HUES6 (cell line): ENCODE measurements around the gene BAHCC1.

Experiments
- H3K27ac ChIP-seq: 2 replicates; pipeline ENCODE4 v1.7.0; 2013; ENCODE audit warnings: low read depth, mild to moderate bottlenecking, low read length, inconsistent platforms
- H3K27me3 ChIP-seq: 2 replicates; pipeline ENCODE4 v1.6.1; 2013; ENCODE audit warnings: low read length; ENCODE audit not compliant: control insufficient read depth, insufficient read depth
- H3K36me3 ChIP-seq: 2 replicates; pipeline ENCODE4 v1.6.1; 2013; ENCODE audit warnings: low read length; ENCODE audit not compliant: control insufficient read depth, insufficient read depth
- H3K4me1 ChIP-seq: 2 replicates; pipeline ENCODE4 v1.6.1; 2013; ENCODE audit warnings: low read length; ENCODE audit not compliant: control insufficient read depth, insufficient read depth
- H3K4me3 ChIP-seq: 2 replicates; pipeline ENCODE4 v1.5.1; 2013; ENCODE audit warnings: low read depth, low read length
- H3K9ac ChIP-seq: one replicate; pipeline ENCODE4 v1.6.1; 2013; ENCODE audit warnings: mild to moderate bottlenecking, low read length
- H3K9me3 ChIP-seq: 2 replicates; pipeline ENCODE4 v1.6.1; 2013; ENCODE audit warnings: low read depth, low read length; ENCODE audit not compliant: control insufficient read depth, insufficient read depth

Gene BAHCC1

GRCh38 chr17:81444610-81445339 is 49.5 kb downstream of the BAHCC1 start:
- peaks cover 9% of the 10 kb centered on the region; the same call in 1 of the 2 replicates for H3K4me1 ChIP-seq
- H3K27me3 ChIP-seq = no peaks in the 10 kb centered on the region
- H3K36me3 ChIP-seq = no peaks in the 10 kb centered on the region
- no peaks in the 10 kb centered on the region for H3K9me3 ChIP-seq
- no peak overlapping the region for H3K4me3 ChIP-seq
- no peak overlapping the region for H3K9ac ChIP-seq
- H3K27ac ChIP-seq = no peak overlapping the region

DNA sequence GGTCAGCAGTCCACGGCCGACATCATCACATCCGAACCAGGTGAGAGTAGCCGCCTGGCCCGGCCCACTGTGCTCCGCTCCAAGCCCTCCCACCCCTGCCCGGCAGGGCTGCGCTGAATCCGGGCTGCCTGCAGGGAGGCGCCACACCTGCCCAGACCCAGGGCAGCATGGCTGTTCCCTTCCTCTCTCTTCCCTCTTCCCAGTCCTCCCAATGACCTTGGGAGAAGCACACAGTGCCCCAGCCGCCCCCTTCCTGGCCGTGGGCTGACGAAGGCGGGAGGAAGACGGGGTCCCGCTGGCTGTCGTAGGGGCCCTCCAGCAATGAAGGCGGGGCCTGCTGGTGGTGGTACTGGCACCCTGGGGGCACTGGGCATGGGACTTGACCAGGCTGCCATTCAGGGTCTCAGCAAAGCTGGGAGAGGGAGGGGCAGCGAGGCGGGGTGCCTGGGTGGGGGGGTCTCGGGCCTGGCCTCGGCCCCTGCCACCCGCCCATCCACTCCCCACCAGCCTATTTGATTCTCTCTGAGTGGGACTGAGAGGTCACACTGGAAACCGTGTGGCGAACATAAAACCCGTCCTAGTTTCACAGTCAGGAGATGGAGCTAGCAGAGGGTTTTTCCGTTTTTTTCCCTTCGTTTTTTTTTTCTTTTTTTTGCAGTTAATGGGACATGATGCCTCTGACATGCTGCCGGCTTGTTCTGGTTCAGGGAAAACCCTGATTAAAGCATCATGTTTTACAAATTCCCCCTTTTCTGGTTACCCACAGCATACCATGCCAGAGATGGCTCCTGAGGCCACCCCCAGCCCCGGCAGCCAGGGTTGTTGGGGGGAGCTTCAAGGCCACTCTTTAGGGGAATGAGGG is 50.6 kb downstream of the BAHCC1 start:
- Histone ChIP-seq H3K9me3 (no peaks in the 10 kb centered on the region), H3K27me3 (no peaks in the 10 kb centered on the region), H3K4me1 (no peaks in the 10 kb centered on the region), H3K4me3 (no peak overlapping the region), H3K27ac (no peak overlapping the region), H3K9ac (no peak overlapping the region), H3K36me3 (no peaks in the 10 kb centered on the region)

DNA sequence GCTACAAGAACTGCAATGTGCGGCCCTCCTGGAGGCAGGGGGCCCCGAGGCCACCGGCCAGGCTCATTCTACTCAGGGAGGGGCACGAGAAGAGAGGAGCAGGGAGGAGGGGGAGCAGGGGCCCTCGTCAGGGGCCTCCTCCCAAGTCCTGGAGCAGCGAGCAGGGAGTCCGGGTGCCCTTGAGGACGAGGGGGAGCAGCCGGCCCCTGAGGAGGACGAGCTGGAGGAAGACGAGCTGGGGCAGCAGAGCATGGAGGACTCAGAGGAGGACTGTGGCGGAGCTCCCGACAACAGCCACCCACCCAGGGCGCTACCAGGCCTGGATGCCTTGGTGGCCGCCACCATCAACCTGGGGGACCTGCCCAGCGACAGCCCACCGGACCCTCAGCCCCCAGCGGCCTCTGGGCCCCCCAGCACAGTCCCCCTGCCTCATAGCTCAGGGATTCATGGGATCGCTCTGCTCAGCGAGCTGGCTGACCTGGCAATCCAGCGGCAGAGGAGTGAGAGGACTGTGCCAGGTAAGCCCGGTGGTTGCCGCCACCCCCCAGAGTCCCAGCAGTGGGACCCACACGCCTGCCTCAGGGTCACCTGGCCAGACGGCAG is 52.2 kb downstream of the BAHCC1 start:
- H3K9ac ChIP-seq = no peak overlapping the region
- H3K4me1 ChIP-seq = no peaks in the 10 kb centered on the region
- H3K27me3 ChIP-seq = no peaks in the 10 kb centered on the region
- no peaks in the 10 kb centered on the region for H3K9me3 ChIP-seq
- no peak overlapping the region for H3K27ac ChIP-seq
- no peak overlapping the region for H3K4me3 ChIP-seq
- no peaks in the 10 kb centered on the region for H3K36me3 ChIP-seq

DNA sequence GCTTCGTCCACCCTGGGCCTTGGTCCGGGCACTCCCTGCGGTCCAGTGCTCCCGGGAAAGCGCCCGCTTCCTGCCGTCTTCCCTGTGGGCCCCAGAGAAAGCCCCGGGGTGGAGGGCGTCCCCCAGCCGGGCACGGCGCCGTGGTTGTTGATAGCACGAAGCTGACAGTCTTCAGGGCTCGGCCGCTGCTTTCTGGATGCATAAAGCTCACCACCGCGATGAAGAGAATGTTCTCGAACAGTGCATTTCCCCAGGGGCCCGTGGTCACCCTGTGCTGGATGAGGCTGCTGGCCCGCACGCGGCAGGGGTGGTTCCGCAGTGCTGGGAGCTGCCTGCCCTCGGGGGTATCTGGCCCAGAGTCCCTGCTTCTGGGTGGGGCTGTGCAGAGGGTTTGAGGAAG is 53.2 kb downstream of the BAHCC1 start:
- Histone ChIP-seq H3K27ac (no peak overlapping the region), H3K9ac (no peak overlapping the region), H3K4me3 (no peak overlapping the region), H3K9me3 (no peaks in the 10 kb centered on the region), H3K4me1 (no peaks in the 10 kb centered on the region), H3K27me3 (no peaks in the 10 kb centered on the region), H3K36me3 (no peaks in the 10 kb centered on the region)

- H3K27me3 ChIP-seq = no peaks in the 10 kb centered on the region
Measured at GRCh38 chr17:81448950-81449349, 53.7 kb downstream of the BAHCC1 start.

DNA sequence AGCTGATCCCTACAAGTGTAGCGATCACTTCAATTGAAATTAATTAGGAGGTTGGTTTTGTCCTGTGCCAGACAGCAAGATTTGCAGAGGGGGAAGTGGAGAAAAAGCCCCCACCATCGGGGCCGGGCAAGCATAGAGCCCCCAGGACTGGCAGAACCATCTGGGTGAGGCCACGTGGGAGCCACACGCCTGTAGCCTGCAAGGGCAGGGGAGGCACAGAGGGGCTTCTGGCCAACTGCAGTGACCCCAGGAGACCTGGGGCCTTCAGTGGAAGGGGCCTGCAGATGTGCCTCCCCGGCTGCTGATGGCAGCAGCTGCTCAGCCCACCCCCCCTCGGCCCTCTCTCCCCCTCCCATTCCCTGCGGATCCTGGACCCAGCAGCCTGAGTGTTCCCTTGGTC is 54.1 kb downstream of the BAHCC1 start:
- no peaks in the 10 kb centered on the region for H3K27me3 ChIP-seq
- H3K9ac ChIP-seq = no peak overlapping the region
- H3K27ac ChIP-seq = no peak overlapping the region
- H3K9me3 ChIP-seq = no peaks in the 10 kb centered on the region
- no peaks in the 10 kb centered on the region for H3K4me1 ChIP-seq
- H3K4me3 ChIP-seq = no peak overlapping the region
- no peaks in the 10 kb centered on the region for H3K36me3 ChIP-seq

More at GRCh38 chr17:81448950-81449349, 53.7 kb downstream of the BAHCC1 start:
- Histone ChIP-seq H3K9ac (no peak overlapping the region), H3K4me3 (no peak overlapping the region), H3K4me1 (no peaks in the 10 kb centered on the region), H3K36me3 (no peaks in the 10 kb centered on the region), H3K27ac (no peak overlapping the region), H3K9me3 (no peaks in the 10 kb centered on the region)

DNA sequence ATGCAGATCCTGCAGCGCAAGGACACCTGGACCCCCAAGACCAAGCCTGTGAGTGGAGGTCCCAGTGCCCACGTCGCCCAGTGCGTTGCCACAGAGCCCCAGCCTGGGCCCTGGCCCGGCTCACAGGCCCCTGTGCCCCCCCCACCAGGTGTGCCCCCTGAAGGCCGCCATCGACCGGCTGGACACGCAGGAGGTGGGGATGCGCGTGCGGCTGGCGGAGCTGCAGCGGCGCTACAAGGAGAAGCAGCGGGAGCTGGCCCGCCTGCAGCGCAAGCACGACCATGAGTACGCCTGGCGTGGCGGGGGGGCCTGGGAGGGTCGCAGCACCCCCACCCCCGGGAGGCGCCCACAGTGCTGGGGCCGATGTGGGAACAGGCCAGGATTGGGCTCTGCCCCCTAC is 56.6 kb downstream of the BAHCC1 start:
- peaks cover 9% of the 10 kb centered on the region for H3K4me1 ChIP-seq
- H3K27ac ChIP-seq = no peak overlapping the region
- no peaks in the 10 kb centered on the region for H3K9me3 ChIP-seq
- no peak overlapping the region for H3K9ac ChIP-seq
- H3K27me3 ChIP-seq = no peaks in the 10 kb centered on the region
- no peak overlapping the region for H3K4me3 ChIP-seq
- H3K36me3 ChIP-seq = no peaks in the 10 kb centered on the region

GRCh38 chr17:81452551-81452950 is 57.3 kb downstream of the BAHCC1 start:
- Histone ChIP-seq H3K27me3 (no peaks in the 10 kb centered on the region), H3K4me3 (no peak overlapping the region), H3K4me1 (peaks cover 10% of the 10 kb centered on the region), H3K36me3 (no peaks in the 10 kb centered on the region), H3K9ac (no peak overlapping the region), H3K27ac (no peak overlapping the region), H3K9me3 (no peaks in the 10 kb centered on the region)

- Histone ChIP-seq H3K9me3 (no peaks in the 10 kb centered on the region), H3K4me3 (no peak overlapping the region), H3K9ac (no peak overlapping the region), H3K4me1 (peaks cover 10% of the 10 kb centered on the region), H3K27ac (no peak overlapping the region), H3K27me3 (no peaks in the 10 kb centered on the region), H3K36me3 (no peaks in the 10 kb centered on the region)
Measured at GRCh38 chr17:81453076-81453475, 57.8 kb downstream of the BAHCC1 start.

DNA sequence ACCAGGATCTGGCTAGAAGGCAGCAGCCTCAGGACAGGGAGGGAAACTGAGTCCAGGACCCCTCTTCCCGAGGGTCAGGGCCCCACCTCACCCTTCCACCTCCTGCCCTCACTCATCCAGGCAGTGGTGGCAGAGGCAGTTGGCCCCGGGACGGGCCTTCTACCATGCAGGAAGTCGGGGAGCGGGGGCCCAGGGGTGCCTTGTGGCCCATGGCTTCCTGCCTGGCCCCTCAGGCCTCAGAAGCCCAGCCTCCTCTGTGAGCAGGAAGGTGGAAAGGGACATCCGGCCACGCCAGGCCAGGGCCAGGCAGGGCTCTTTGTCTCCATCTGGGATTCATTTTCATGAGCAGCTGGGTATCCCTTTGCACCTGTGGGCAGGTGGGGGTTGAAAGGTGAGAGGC is 58.5 kb downstream of the BAHCC1 start:
- H3K27ac ChIP-seq = no peak overlapping the region
- peaks cover 10% of the 10 kb centered on the region for H3K4me1 ChIP-seq
- no peaks in the 10 kb centered on the region for H3K9me3 ChIP-seq
- H3K4me3 ChIP-seq = no peak overlapping the region
- no peaks in the 10 kb centered on the region for H3K36me3 ChIP-seq
- no peaks in the 10 kb centered on the region for H3K27me3 ChIP-seq
- H3K9ac ChIP-seq = no peak overlapping the region

DNA sequence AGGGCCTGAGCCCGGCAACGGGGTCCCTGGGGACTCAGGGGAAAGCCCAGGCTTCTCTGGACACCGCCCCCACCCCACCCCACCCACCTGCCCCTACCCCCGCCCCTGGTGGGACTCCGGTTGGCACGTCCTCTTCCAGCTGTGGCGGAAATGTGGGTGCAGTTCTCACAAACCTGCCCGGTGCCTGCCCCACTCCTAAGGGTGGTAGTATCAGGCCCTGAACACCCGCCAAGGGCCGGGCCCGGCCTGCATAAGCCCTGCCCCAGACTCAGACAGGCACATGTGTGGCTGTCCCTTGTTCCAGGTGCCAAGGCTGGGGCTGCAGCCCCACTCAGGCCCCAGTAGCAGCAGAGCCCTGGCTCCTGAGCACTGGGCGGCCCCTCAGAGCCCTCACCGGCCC is 59.2 kb downstream of the BAHCC1 start:
- Histone ChIP-seq H3K9ac (no peak overlapping the region), H3K36me3 (no peaks in the 10 kb centered on the region), H3K27me3 (no peaks in the 10 kb centered on the region), H3K4me3 (no peak overlapping the region), H3K27ac (no peak overlapping the region), H3K9me3 (no peaks in the 10 kb centered on the region), H3K4me1 (peaks cover 10% of the 10 kb centered on the region)
